CD4-positive, CD25-positive, alpha-beta regulatory T cell (primary cell): ENCODE results near the gene CAVIN2. TPM values are rescaled to one million over a fixed set of nuclear protein-coding genes. Genes with fewer than 3 reads are reported as not detected.

Source experiments
- ATAC-seq, 2 donors: fragments of 150-1000 bp; cut with Tn5 transposase; one replicate each; pipeline ENCODE4 v1.10.0; 2021; ENCODE audit warnings: low read depth in 2 of 2, moderate number of reproducible peaks in 2 of 2, moderate library complexity in 1 of 2
- DNase-seq, 3 donors: peaks; one replicate each; pipeline versions ENCODE4 v3.0.0 to v3.0.0-alpha.2; 2012 to 2022; ENCODE audit warnings: mixed read lengths in 1 of 3
- H3K27ac ChIP-seq: one replicate; pipeline ENCODE4 v1.7.0; 2013; ENCODE audit warnings: mild to moderate bottlenecking, low read length; ENCODE audit not compliant: insufficient read depth, poor library complexity, severe bottlenecking
- H3K27me3 ChIP-seq: one replicate; pipeline ENCODE4 v1.7.0; 2013; ENCODE audit warnings: low read length; ENCODE audit not compliant: control insufficient read depth, insufficient read depth
- H3K36me3 ChIP-seq: one replicate; pipeline ENCODE4 v1.7.0; 2013; ENCODE audit warnings: mild to moderate bottlenecking, low read length, moderate library complexity; ENCODE audit not compliant: control insufficient read depth, insufficient read depth
- H3K4me1 ChIP-seq: 2 replicates; pipeline ENCODE4 v1.7.0; 2013; ENCODE audit warnings: mild to moderate bottlenecking, low read length; ENCODE audit not compliant: insufficient read depth, control insufficient read depth, poor library complexity, severe bottlenecking
- H3K4me3 ChIP-seq: one replicate; pipeline ENCODE4 v1.7.0; 2013; ENCODE audit warnings: low read depth, mild to moderate bottlenecking, low read length, moderate library complexity
- H3K9me3 ChIP-seq, 2 experiments: 1 replicate in 1 of 2; 2 replicates in 1 of 2; pipeline ENCODE4 v1.7.0; 2013; ENCODE audit warnings: low read length in 2 of 2, mild to moderate bottlenecking in 1 of 2, moderate library complexity in 1 of 2; ENCODE audit not compliant: control insufficient read depth in 2 of 2
- H3K27ac Mint-ChIP-seq, 3 donors: one replicate each; pipeline ENCODE4 v1.8.0; 2020 to 2022; ENCODE audit warnings: mild to moderate bottlenecking in 3 of 3, mixed read lengths in 3 of 3, moderate library complexity in 2 of 3
- H3K27me3 Mint-ChIP-seq: one replicate; pipeline ENCODE4 v1.8.0; 2022; ENCODE audit warnings: mild to moderate bottlenecking, mixed read lengths
- H3K36me3 Mint-ChIP-seq: one replicate; pipeline ENCODE4 v1.8.0; 2020; ENCODE audit warnings: mixed read lengths
- H3K4me1 Mint-ChIP-seq, 4 donors: one replicate each; pipeline ENCODE4 v1.8.0; 2020 to 2022; ENCODE audit warnings: mixed read lengths in 4 of 4, mild to moderate bottlenecking in 1 of 4
- H3K4me3 Mint-ChIP-seq, 4 donors: one replicate each; pipeline ENCODE4 v1.8.0; 2020 to 2022; ENCODE audit warnings: mild to moderate bottlenecking in 4 of 4, mixed read lengths in 4 of 4, moderate library complexity in 3 of 4
- H3K9me3 Mint-ChIP-seq, 7 donors: one replicate each; pipeline ENCODE4 v1.8.0; 2020 to 2022; ENCODE audit warnings: mixed read lengths in 7 of 7, mild to moderate bottlenecking in 3 of 7, moderate library complexity in 2 of 7
- polyA plus RNA-seq, 4 donors: library from polyadenylated mRNA; unstranded; fragments of 300-500 nt; fragmentation: Illumina TruSeq; gene quantifications; one replicate each; pipeline ENCODE4 v1.2.3, GENCODE V29; 2021
- total RNA-seq: library from RNA; stranded (reverse); gene quantifications from one replicate; pipeline ENCODE4 v1.2.3, GENCODE V29; 2022

CAVIN2 gene
- total and polyA plus RNA-seq, 5 donors from 2014 or later: 16.5 TPM; not detected in 4

DNA sequence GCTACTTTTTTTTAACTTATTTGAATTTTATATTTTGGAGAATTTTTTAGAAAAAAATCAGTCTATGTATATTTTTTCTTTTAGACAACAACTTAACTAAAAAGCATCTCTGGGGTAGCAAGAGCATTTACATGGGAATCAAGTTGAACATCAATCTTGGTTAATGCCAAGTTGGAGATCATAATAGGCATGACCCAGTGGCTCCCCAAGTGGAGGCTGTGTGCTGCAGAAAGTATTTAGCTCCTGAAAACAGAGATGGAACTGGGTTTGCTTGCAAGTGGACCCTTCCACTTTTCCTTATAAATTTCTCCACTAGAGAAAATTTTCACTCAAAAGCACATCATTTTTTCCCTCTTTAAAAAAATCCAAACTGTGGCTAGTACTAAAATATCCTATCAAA is 23.9 kb upstream of the CAVIN2 start:
- no peaks in the 10 kb centered on the region for H3K9me3 ChIP-seq
- H3K27ac ChIP-seq: no peak overlapping the region
- H3K36me3 ChIP-seq: no peaks in the 10 kb centered on the region
- H3K4me3 ChIP-seq: no peak overlapping the region
- H3K27me3 ChIP-seq: peaks cover 3% of the 10 kb centered on the region
- no peaks in the 10 kb centered on the region for H3K27me3 Mint-ChIP-seq
- H3K4me3 Mint-ChIP-seq: no peak overlapping the region
- ATAC-seq: no peak
- no peaks in the 10 kb centered on the region for H3K4me1 Mint-ChIP-seq
- H3K36me3 Mint-ChIP-seq: no peaks in the 10 kb centered on the region
- no peak for DNase-seq
- no peak overlapping the region for H3K27ac Mint-ChIP-seq
- no peaks in the 10 kb centered on the region for H3K9me3 Mint-ChIP-seq
- no peaks in the 10 kb centered on the region for H3K4me1 ChIP-seq

DNA sequence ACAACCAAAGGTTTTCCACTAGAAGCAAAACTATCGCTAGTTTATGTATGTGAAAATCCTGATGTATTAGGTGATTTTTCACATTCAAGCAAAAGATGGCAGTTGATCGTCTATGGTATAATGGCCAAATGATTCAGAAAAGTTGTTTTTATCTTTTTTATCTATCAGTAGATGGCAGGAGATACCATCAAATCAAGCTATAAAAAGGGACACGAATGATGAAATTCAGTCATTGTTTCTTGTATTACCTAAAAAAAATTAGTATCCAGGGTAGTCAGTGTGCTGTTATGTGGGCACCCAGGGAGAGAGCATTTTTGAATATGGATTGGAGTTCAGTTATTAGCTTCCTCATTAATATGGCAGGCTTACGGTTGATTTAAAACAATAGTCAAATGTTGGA is 22.9 kb upstream of the CAVIN2 start:
- H3K36me3 Mint-ChIP-seq: no peaks in the 10 kb centered on the region
- H3K9me3 Mint-ChIP-seq: no peaks in the 10 kb centered on the region
- Histone ChIP-seq H3K9me3 (no peaks in the 10 kb centered on the region), H3K4me3 (no peak overlapping the region), H3K36me3 (no peaks in the 10 kb centered on the region), H3K27me3 (no peaks in the 10 kb centered on the region), H3K4me1 (no peaks in the 10 kb centered on the region), H3K27ac (no peak overlapping the region)
- ATAC-seq: no peak
- peaks cover 8% of the 10 kb centered on the region for H3K27me3 Mint-ChIP-seq
- H3K4me1 Mint-ChIP-seq: no peaks in the 10 kb centered on the region
- H3K4me3 Mint-ChIP-seq: no peak overlapping the region
- H3K27ac Mint-ChIP-seq: no peak overlapping the region
- DNase-seq: no peak

DNA sequence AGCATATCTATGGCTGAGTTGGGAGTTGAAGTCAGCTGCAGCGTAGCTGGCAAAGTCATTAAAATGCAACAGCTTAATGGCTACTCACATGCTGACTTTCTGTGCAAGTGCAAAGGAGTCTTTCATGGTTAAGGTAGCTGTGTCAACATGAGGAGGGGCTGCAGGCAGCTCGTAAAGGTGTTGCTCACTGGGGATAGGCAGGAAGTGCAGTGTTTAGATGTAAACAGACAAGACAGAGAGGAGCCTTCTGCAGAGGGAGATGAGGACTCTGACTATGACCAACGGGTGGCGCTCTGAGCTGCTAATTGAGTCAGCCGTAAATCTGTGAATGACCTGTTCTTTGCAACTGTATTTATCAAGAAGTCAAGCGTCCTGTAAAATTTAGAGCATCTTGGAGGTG is 22.3 kb upstream of the CAVIN2 start:
- Mint-ChIP-seq H3K4me1 (no peaks in the 10 kb centered on the region), H3K27me3 (peaks cover 10% of the 10 kb centered on the region)

DNA sequence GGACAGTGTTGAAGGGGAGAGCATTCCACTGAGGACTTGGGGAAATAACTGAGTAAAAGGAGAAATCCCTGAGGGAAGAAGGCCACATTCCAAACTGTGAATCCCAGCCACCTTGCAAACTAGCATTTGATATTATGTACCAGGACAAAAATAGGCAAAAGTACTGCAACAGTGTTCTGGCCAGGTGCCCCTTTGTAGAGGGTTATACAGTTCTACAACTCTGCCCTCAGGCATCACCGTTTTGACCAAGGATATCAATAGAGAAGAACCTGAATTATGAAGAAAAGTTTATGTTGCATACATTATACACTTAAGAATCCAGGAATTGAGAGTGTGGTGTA is 20.6 kb upstream of the CAVIN2 start:
- H3K36me3 Mint-ChIP-seq: no peaks in the 10 kb centered on the region
- DNase-seq (no peak), ATAC-seq (no peak)
- no peak overlapping the region for H3K27ac Mint-ChIP-seq
- no peak overlapping the region for H3K4me3 Mint-ChIP-seq
- H3K9me3 ChIP-seq: no peaks in the 10 kb centered on the region
- H3K4me3 ChIP-seq: no peak overlapping the region
- no peaks in the 10 kb centered on the region for H3K4me1 Mint-ChIP-seq
- H3K9me3 Mint-ChIP-seq: no peaks in the 10 kb centered on the region
- H3K27me3 Mint-ChIP-seq: peaks cover 10% of the 10 kb centered on the region
- H3K27me3 ChIP-seq: peaks cover 2% of the 10 kb centered on the region
- no peaks in the 10 kb centered on the region for H3K36me3 ChIP-seq
- no peaks in the 10 kb centered on the region for H3K4me1 ChIP-seq
- no peak overlapping the region for H3K27ac ChIP-seq

More for the DNA sequence above, 22.3 kb upstream of the CAVIN2 start:
- no peaks in the 10 kb centered on the region for H3K9me3 Mint-ChIP-seq
- no peaks in the 10 kb centered on the region for H3K9me3 ChIP-seq
- no peaks in the 10 kb centered on the region for H3K36me3 Mint-ChIP-seq
- DNase-seq: no peak
- H3K4me1 ChIP-seq: no peaks in the 10 kb centered on the region
- H3K4me3 ChIP-seq: no peak overlapping the region
- ATAC-seq: no peak
- H3K4me3 Mint-ChIP-seq: no peak overlapping the region
- no peak overlapping the region for H3K27ac ChIP-seq
- no peaks in the 10 kb centered on the region for H3K36me3 ChIP-seq
- no peak overlapping the region for H3K27ac Mint-ChIP-seq
- no peaks in the 10 kb centered on the region for H3K27me3 ChIP-seq

DNA sequence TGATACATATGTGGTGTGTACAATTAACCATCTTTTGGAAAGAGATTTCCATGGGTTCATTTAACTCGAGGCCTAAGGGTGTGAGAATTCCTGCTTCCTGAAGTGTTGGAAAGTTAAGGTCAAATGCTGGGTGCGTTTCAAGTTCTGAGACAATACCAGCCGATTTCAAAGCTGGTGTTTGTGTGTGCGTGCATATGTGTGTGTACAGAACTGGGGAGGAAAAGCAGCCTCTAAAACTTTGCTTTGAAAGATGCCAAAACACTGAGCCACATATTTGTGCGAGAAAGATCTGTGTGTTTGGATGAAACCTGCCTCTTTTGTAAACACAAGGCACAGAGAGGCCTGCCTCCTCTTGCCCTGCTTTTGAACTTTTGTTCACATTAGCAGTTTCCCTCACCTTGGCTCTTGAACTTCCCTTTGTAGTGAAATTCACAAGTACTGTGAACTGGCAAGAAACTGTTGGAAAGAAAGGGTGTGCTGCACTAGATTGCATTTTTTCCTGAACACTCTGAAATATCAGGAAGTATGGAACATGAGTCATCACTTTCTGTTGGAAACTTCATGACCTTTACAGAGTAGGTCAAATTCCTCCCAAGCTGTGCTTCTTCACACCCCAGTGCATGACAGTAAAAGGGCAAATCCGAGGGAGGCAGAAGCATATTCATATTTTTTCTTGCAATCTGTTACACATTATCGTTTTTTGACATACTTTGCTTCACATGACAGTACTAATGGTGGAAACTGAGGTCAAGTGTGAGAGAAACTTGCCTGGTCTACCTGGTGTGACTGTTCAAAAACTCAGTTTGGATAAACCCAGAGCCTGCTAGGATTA is 20.0 kb upstream of the CAVIN2 start:
- no peak overlapping the region for H3K4me3 Mint-ChIP-seq
- H3K36me3 Mint-ChIP-seq: no peaks in the 10 kb centered on the region
- no peak overlapping the region for H3K27ac Mint-ChIP-seq
- Histone ChIP-seq H3K27ac (no peak overlapping the region), H3K9me3 (no peaks in the 10 kb centered on the region), H3K27me3 (peaks cover 2% of the 10 kb centered on the region), H3K4me3 (no peak overlapping the region), H3K4me1 (no peaks in the 10 kb centered on the region), H3K36me3 (no peaks in the 10 kb centered on the region)
- no peaks in the 10 kb centered on the region for H3K4me1 Mint-ChIP-seq
- no peaks in the 10 kb centered on the region for H3K9me3 Mint-ChIP-seq
- no peak for ATAC-seq
- H3K27me3 Mint-ChIP-seq: peaks cover 11% of the 10 kb centered on the region
- no peak for DNase-seq

DNA sequence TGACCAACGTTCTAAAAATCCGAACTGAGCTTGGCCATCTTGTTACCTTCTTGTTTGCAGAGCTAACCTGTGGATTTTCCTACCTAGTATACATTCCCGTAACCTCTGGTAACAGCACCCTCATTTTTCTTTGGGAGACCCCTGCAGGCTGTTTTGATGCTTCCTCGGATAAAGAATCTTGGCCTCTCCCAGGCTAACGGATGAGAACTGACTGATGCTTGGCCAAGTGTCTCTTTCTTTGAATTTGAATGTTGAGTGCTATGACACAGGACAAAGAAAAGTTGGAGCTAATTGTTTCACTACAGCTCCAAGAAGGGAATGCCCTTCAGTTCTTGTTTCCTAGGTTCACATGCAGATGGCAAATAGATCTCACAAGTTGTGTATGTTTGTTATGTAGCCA is 19.3 kb upstream of the CAVIN2 start:
- H3K27me3 Mint-ChIP-seq: peaks cover 14% of the 10 kb centered on the region

DNA sequence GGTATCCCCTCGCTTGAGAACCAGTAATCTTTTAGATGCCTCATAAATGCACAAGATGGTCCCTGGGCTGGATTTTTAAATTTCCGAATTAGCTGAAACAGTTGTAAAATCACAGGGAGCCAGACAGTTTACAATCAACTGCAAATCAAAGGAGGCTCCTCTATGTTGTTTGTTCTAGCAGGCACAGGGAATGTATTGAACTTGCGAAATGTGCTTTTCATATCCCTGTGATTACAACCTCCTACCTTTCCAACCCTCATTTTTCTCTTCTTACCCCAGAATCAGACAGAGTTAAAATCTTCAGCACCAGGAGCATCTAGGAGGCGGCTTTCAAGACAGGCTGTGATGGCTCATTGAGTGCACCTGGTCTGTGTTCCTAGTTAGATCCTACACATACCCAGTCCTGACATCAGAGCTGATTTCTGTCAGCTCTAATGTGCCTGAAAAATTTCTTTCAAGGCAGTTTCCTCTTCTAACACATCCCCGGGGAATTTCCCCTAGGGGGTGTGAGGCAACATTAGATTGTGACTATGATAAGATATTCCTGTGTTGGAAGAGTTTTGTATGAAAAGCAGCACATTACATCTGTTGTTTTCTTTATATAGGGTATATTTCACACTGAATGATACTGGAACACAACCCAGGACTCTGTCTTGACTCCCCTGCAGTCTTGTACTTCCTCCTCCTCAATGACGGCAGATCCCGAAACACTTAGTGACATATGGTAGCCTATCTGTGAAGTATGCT is 17.9 kb upstream of the CAVIN2 start:
- Mint-ChIP-seq H3K27me3 (peaks cover 14% of the 10 kb centered on the region), H3K36me3 (no peaks in the 10 kb centered on the region), H3K9me3 (no peaks in the 10 kb centered on the region), H3K4me1 (no peaks in the 10 kb centered on the region), H3K4me3 (no peak overlapping the region), H3K27ac (no peak overlapping the region)
- H3K4me1 ChIP-seq: no peaks in the 10 kb centered on the region
- H3K27me3 ChIP-seq: peaks cover 2% of the 10 kb centered on the region
- H3K27ac ChIP-seq: no peak overlapping the region
- ATAC-seq: no peak
- H3K9me3 ChIP-seq: no peaks in the 10 kb centered on the region
- no peaks in the 10 kb centered on the region for H3K36me3 ChIP-seq
- no peak for DNase-seq
- no peak overlapping the region for H3K4me3 ChIP-seq

More for the DNA sequence above, 19.3 kb upstream of the CAVIN2 start:
- ATAC-seq (no peak), DNase-seq (no peak)
- Mint-ChIP-seq H3K4me1 (no peaks in the 10 kb centered on the region), H3K4me3 (no peak overlapping the region), H3K36me3 (no peaks in the 10 kb centered on the region), H3K9me3 (no peaks in the 10 kb centered on the region), H3K27ac (no peak overlapping the region)
- no peak overlapping the region for H3K4me3 ChIP-seq
- no peaks in the 10 kb centered on the region for H3K4me1 ChIP-seq
- H3K9me3 ChIP-seq: no peaks in the 10 kb centered on the region
- no peak overlapping the region for H3K27ac ChIP-seq
- no peaks in the 10 kb centered on the region for H3K36me3 ChIP-seq
- H3K27me3 ChIP-seq: peaks cover 2% of the 10 kb centered on the region

DNA sequence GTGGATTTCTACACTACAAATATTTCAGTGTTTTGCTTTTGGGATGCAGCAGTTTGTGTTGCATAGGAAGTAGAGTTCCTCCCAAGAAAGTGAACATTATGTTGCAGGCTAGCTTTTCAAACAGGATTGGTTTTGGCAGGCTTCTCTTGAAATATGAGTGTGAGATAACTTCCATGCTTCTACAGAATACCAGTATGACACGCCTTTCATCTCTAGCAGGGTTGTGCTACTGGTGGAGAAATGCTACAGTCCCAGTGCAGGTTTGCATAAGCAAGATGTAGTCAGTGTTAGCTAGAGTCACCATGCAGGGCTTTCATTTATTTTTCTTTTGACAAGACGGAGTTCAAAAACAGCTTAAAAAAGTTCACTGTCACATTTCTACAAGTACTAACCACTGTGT is 17.1 kb upstream of the CAVIN2 start:
- no peaks in the 10 kb centered on the region for H3K4me1 Mint-ChIP-seq
- DNase-seq: no peak
- H3K36me3 ChIP-seq: no peaks in the 10 kb centered on the region
- H3K4me1 ChIP-seq: no peaks in the 10 kb centered on the region
- no peak overlapping the region for H3K27ac Mint-ChIP-seq
- peaks cover 14% of the 10 kb centered on the region for H3K27me3 Mint-ChIP-seq
- no peaks in the 10 kb centered on the region for H3K9me3 Mint-ChIP-seq
- no peak overlapping the region for H3K27ac ChIP-seq
- ATAC-seq: no peak
- H3K9me3 ChIP-seq: no peaks in the 10 kb centered on the region
- H3K4me3 ChIP-seq: no peak overlapping the region
- peaks cover 2% of the 10 kb centered on the region for H3K27me3 ChIP-seq
- H3K4me3 Mint-ChIP-seq: no peak overlapping the region
- H3K36me3 Mint-ChIP-seq: no peaks in the 10 kb centered on the region
